ENCODE results near the gene DYSF. TPM values are rescaled to one million over a fixed set of nuclear protein-coding genes. Genes with fewer than 3 reads are reported as not detected.
A peak's percentile ranks its signal among the peaks of the same experiment; 100 is the strongest.

DYSF gene
- total RNA-seq, 1 donor from 2014 or later: 112 TPM

DNA sequence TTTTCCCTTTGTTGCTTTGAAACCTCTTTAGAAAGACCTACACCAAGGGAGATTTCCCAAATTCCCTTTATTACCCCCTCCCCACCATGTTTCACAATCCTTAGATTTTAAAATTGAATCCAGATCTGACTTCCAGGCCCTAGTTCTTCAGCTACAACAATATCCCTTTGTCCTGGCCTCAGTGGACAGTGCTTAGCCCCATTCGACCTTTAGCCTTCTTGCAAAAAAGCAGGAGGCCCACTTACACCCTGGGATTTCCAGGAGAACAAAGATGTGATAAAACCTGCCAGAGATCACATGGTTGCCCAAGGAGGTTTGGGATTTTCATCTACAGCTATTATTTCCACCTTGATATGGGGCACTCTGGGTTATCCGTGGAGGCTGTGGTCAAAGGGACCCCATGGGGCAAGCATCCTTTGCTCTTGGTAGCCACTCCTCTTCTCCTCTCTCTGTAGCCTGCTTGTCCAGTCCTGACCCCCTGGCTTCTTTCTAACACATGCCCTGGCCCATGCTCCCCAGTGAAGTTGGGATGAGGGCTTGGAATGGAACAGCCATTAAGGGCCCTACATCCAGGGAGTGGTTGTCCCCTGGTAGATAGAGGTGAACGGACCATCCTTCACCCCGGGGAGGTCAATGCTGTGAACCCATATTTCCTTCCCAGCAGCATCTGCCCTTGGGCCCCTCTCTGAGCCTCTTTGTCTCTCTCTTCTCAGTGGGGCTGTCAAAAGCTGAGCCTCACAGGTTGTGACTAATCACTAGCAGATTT, 267.4 kb downstream of the DYSF start:
- DNase-seq (ENCODE audit: low spot score): no peak
- no peaks in the 10 kb centered on the region for H3K27me3 Mint-ChIP-seq (ENCODE audit: low read depth)
- TF ChIP-seq, protein P1, sequence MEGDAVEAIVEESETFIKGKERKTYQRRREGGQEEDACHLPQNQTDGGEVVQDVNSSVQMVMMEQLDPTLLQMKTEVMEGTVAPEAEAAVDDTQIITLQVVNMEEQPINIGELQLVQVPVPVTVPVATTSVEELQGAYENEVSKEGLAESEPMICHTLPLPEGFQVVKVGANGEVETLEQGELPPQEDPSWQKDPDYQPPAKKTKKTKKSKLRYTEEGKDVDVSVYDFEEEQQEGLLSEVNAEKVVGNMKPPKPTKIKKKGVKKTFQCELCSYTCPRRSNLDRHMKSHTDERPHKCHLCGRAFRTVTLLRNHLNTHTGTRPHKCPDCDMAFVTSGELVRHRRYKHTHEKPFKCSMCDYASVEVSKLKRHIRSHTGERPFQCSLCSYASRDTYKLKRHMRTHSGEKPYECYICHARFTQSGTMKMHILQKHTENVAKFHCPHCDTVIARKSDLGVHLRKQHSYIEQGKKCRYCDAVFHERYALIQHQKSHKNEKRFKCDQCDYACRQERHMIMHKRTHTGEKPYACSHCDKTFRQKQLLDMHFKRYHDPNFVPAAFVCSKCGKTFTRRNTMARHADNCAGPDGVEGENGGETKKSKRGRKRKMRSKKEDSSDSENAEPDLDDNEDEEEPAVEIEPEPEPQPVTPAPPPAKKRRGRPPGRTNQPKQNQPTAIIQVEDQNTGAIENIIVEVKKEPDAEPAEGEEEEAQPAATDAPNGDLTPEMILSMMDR (IDR thresholded peaks at IDR 0.05): no peak
- no peak overlapping the region for H3K4me3 Mint-ChIP-seq (ENCODE audit: unreplicated experiment)
- H3K9me3 Mint-ChIP-seq (ENCODE audit: low read depth): peaks cover 7% of the 10 kb centered on the region
- H3K36me3 Mint-ChIP-seq (ENCODE audit: low read depth): peaks cover 3% of the 10 kb centered on the region
- H3K27ac Mint-ChIP-seq (ENCODE audit: unreplicated experiment): peak overlapping the region; percentile 91
- no peaks in the 10 kb centered on the region for H3K4me1 Mint-ChIP-seq (ENCODE audit: low read depth)

DNA sequence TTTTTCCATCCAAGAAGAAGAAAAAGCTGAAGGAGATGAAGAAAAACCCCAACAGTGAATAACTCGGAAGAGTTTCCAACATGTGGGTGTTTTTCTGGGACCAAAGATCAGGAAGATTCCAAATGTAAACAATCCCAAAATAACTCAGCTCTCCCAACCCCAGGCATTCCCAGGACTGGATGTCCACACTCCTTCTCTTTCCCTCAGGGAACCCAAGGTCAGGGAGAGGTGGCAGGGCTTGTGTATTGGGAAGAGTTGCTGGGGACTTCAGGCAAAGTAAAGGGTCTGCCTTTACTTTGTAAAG, 268.0 kb downstream of the DYSF start:
- Mint-ChIP-seq H3K4me1 (ENCODE audit: low read depth) (no peaks in the 10 kb centered on the region), H3K9me3 (ENCODE audit: low read depth) (peaks cover 7% of the 10 kb centered on the region), H3K27me3 (ENCODE audit: low read depth) (no peaks in the 10 kb centered on the region), H3K36me3 (ENCODE audit: low read depth) (peaks cover 3% of the 10 kb centered on the region), H3K4me3 (ENCODE audit: unreplicated experiment) (no peak overlapping the region), H3K27ac (ENCODE audit: unreplicated experiment) (peak overlapping the region; percentile 91)
- DNase-seq (ENCODE audit: low spot score): no peak
- TF ChIP-seq, protein P1 (IDR thresholded peaks at IDR 0.05): no peak

DNA sequence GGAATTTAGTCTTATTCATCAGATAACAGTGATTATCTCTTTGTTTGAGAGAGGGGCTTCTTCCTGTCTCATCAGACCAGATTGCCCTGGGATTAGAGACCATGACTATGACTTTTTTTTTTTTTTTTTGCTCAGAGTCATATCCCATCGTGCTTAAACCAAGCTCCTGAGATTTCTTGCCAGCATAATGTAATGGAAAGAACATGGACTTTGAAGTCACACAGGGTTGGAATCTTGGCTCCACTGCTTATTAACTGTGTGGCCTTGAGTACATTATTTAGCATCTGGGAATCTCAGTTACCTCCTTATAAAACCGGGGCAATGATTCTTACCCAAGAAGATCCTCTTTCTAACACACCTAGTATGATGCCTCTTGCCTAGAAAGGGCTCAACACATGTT, 268.3 kb downstream of the DYSF start:
- TF ChIP-seq, protein P1 (IDR thresholded peaks at IDR 0.05): no peak
- H3K27me3 Mint-ChIP-seq (ENCODE audit: low read depth): no peaks in the 10 kb centered on the region
- H3K4me3 Mint-ChIP-seq (ENCODE audit: unreplicated experiment): no peak overlapping the region
- H3K36me3 Mint-ChIP-seq (ENCODE audit: low read depth): peaks cover 3% of the 10 kb centered on the region
- H3K4me1 Mint-ChIP-seq (ENCODE audit: low read depth): no peaks in the 10 kb centered on the region
- H3K27ac Mint-ChIP-seq (ENCODE audit: unreplicated experiment): peak overlapping the region; percentile 91
- DNase-seq (ENCODE audit: low spot score): no peak
- peaks cover 7% of the 10 kb centered on the region for H3K9me3 Mint-ChIP-seq (ENCODE audit: low read depth)

DNA sequence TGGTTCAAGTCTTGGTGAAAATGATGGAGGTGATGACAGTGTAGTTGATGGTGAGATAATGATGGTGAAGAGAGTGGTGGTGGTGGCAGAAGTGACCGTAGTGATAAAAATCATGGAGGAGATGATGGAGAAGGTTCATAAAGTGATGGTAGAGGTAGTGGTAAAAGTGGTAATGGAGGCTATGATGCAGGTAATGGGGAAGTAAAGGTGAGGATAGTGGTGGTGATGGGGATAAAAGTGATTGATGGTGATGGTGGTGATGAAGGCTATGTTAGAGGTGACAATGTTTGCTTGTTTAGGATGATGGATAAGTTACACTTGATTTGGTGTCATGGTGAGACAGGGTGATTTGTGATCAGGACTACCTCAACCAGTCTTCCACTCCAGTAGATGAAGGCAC, 268.9 kb downstream of the DYSF start:
- H3K36me3 Mint-ChIP-seq (ENCODE audit: low read depth): peaks cover 3% of the 10 kb centered on the region
- no peak for DNase-seq (ENCODE audit: low spot score)
- H3K4me1 Mint-ChIP-seq (ENCODE audit: low read depth): no peaks in the 10 kb centered on the region
- no peak overlapping the region for H3K4me3 Mint-ChIP-seq (ENCODE audit: unreplicated experiment)
- TF ChIP-seq, protein P1 (IDR thresholded peaks at IDR 0.05): no peak
- H3K27me3 Mint-ChIP-seq (ENCODE audit: low read depth): no peaks in the 10 kb centered on the region
- H3K9me3 Mint-ChIP-seq (ENCODE audit: low read depth): peaks cover 7% of the 10 kb centered on the region
- no peak overlapping the region for H3K27ac Mint-ChIP-seq (ENCODE audit: unreplicated experiment)

DNA sequence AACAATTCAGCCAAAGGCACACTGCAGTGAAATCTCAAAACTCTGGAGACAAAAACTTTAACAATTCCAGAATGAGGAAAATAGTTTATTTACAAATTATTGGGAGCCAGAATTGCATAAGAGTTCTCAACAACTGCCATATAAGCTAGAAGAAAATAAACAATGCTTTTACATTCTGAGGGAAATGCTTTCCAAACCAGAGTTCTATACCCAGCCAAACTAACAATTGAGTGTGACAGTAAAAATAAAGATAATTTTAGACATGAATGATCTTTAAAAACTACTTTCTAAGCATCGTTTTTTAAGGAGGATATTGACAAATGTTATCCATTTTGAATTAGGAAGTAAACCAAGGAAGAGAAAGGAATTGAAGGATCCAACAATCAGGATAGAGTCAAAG, 271.4 kb downstream of the DYSF start:
- peaks cover 7% of the 10 kb centered on the region for H3K9me3 Mint-ChIP-seq (ENCODE audit: low read depth)
- H3K36me3 Mint-ChIP-seq (ENCODE audit: low read depth): peaks cover 3% of the 10 kb centered on the region
- DNase-seq (ENCODE audit: low spot score): no peak
- H3K27ac Mint-ChIP-seq (ENCODE audit: unreplicated experiment): no peak overlapping the region
- H3K4me3 Mint-ChIP-seq (ENCODE audit: unreplicated experiment): no peak overlapping the region
- no peaks in the 10 kb centered on the region for H3K27me3 Mint-ChIP-seq (ENCODE audit: low read depth)
- no peaks in the 10 kb centered on the region for H3K4me1 Mint-ChIP-seq (ENCODE audit: low read depth)
- TF ChIP-seq, protein P1 (IDR thresholded peaks at IDR 0.05): no peak
